Osteoblast (primary cell): Measurements from ENCODE around the gene BBS12. TPM values are rescaled to one million over a fixed set of nuclear protein-coding genes. Genes with fewer than 3 reads are reported as not detected.

ENCODE experiments used
- DNase-seq: peaks from one replicate; pipeline ENCODE4 v3.0.0; 2011; ENCODE audit warnings: low spot score, mixed read lengths; ENCODE audit not compliant: insufficient read length; ENCODE audit errors: missing footprints
- H2AFZ ChIP-seq: 2 replicates; pipeline ENCODE4 v1.6.0; 2011; ENCODE audit warnings: mild to moderate bottlenecking, low read length
- H3K27ac ChIP-seq: 2 replicates; pipeline ENCODE4 v1.5.1; 2011; ENCODE audit warnings: mild to moderate bottlenecking, low read depth, low read length, moderate library complexity
- H3K27me3 ChIP-seq: 2 replicates; pipeline ENCODE4 v1.6.0; 2012; ENCODE audit warnings: mild to moderate bottlenecking, control low read depth, inconsistent platforms, low read length, moderate library complexity; ENCODE audit not compliant: insufficient read depth
- H3K36me3 ChIP-seq: 2 replicates; pipeline ENCODE4 v1.5.1; 2011; ENCODE audit warnings: mild to moderate bottlenecking, low read length, control low read depth, moderate library complexity; ENCODE audit not compliant: insufficient read depth
- H3K4me1 ChIP-seq: 2 replicates; pipeline ENCODE4 v1.5.1; 2011; ENCODE audit warnings: mild to moderate bottlenecking, low read length, control low read depth, moderate library complexity; ENCODE audit not compliant: insufficient read depth
- H3K4me2 ChIP-seq: 2 replicates; pipeline ENCODE4 v1.6.0; 2011; ENCODE audit warnings: mild to moderate bottlenecking, low read length; ENCODE audit not compliant: insufficient read depth
- H3K4me3 ChIP-seq: fragments of 200-600 bp; sonication (generic); 3 replicates; pipeline ENCODE4 v1.5.1; 2012; ENCODE audit warnings: mild to moderate bottlenecking, low read length, inconsistent platforms; ENCODE audit not compliant: insufficient read depth
- H3K79me2 ChIP-seq: 2 replicates; pipeline ENCODE4 v1.6.0; 2012; ENCODE audit warnings: mild to moderate bottlenecking, low read length, control low read depth, inconsistent platforms; ENCODE audit not compliant: insufficient read depth
- H3K9me3 ChIP-seq: 2 replicates; pipeline ENCODE4 v1.5.1; 2011; ENCODE audit warnings: low read depth, low read length, control low read depth
- H4K20me1 ChIP-seq: 2 replicates; pipeline ENCODE4 v1.6.0; 2012; ENCODE audit warnings: mild to moderate bottlenecking, low read length, control low read depth; ENCODE audit not compliant: insufficient read depth
- total RNA-seq: library from RNA; depleted of rRNA; stranded (reverse); fragments of >200 nt; gene quantifications from 2 replicates; pipeline ENCODE4 v1.2.3, GENCODE V29; 2012
- TF ChIP-seq, protein P1 (sequence below): IDR thresholded peaks from 2 replicates; pipeline ENCODE4 v1.5.1; 2011; ENCODE audit warnings: mild to moderate bottlenecking, low read depth, low read length, moderate library complexity; ENCODE audit errors: extremely low read depth

The BBS12 gene
- total RNA-seq, 1 donor, result 9.4 TPM

DNA sequence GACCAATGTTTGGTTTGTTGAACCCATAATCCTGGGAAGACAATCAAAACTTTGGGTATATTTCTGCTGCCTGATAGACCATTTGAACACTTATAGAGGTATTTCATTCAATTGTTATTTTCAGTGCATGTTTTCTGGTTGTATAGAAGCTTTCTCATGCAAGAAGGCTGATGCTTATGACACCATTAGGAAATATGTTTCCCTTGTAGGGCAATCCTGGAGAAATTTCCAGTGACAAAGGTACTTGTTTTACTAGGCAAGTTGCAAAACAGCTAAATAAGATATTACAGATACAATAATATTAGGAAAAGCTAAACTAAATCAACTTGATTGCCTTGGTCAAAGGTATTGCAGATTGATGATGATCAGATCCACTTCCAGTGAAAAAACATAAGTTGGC is 61.3 kb downstream of the BBS12 start:
- Histone ChIP-seq H4K20me1 (no peaks in the 10 kb centered on the region), H3K4me2 (no peak overlapping the region), H3K27me3 (no peaks in the 10 kb centered on the region), H3K79me2 (no peaks in the 10 kb centered on the region), H3K4me1 (peaks cover 26% of the 10 kb centered on the region), H3K27ac (no peak overlapping the region), H3K9me3 (no peaks in the 10 kb centered on the region), H3K36me3 (no peaks in the 10 kb centered on the region), H3K4me3 (no peak overlapping the region), H2AFZ (no peak overlapping the region)
- no peak for DNase-seq
- TF ChIP-seq, protein P1, sequence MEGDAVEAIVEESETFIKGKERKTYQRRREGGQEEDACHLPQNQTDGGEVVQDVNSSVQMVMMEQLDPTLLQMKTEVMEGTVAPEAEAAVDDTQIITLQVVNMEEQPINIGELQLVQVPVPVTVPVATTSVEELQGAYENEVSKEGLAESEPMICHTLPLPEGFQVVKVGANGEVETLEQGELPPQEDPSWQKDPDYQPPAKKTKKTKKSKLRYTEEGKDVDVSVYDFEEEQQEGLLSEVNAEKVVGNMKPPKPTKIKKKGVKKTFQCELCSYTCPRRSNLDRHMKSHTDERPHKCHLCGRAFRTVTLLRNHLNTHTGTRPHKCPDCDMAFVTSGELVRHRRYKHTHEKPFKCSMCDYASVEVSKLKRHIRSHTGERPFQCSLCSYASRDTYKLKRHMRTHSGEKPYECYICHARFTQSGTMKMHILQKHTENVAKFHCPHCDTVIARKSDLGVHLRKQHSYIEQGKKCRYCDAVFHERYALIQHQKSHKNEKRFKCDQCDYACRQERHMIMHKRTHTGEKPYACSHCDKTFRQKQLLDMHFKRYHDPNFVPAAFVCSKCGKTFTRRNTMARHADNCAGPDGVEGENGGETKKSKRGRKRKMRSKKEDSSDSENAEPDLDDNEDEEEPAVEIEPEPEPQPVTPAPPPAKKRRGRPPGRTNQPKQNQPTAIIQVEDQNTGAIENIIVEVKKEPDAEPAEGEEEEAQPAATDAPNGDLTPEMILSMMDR, result no peak

Other genes with a start within 250 kb of the BBS12 start
- gene IL21, start 111.6 kb upstream of the BBS12 start, total RNA-seq, result not detected in 2 replicates
- 69.2 and 86.5 TPM in 2 replicates for gene FGF2, start 94.1 kb downstream of the BBS12 start, total RNA-seq
- 6.2 and 7.4 TPM in 2 replicates for gene NUDT6, start 189.9 kb downstream of the BBS12 start, total RNA-seq